Body of pancreas (tissue), 4 donors: ENCODE data around the gene LDLRAD4. TPM values are rescaled to one million over a fixed set of nuclear protein-coding genes. Genes with fewer than 3 reads are reported as not detected.

ENCODE experiments used
- ATAC-seq: fragments of 150-250 bp; one replicate; pipeline ENCODE4 v1.9.1; 2016
- DNase-seq, 4 donors: peaks; one replicate each; pipeline ENCODE4 v3.0.0-alpha.2; 2019
- H3K27ac ChIP-seq, 4 donors: fragments of 200-600 bp; sonication (generic); 1 replicate in 3 of 4; 2 replicates in 1 of 4; pipeline versions ENCODE4 v1.5.1 to v1.6.1; 2016 to 2019; ENCODE audit warnings: mild to moderate bottlenecking in 1 of 4, mixed read lengths in 1 of 4, moderate library complexity in 1 of 4
- H3K27me3 ChIP-seq, 2 donors: fragments of 200-600 bp; sonication (generic); one replicate each; pipeline ENCODE4 v1.6.0; 2016; ENCODE audit warnings: mild to moderate bottlenecking in 1 of 2
- H3K36me3 ChIP-seq, 2 donors: fragments of 200-600 bp; sonication (generic); replicated peaks in 1 of 2; 2 replicates each; pipeline ENCODE4 v1.5.1; 2016; ENCODE audit warnings: low read depth in 2 of 2; ENCODE audit not compliant: insufficient read depth in 1 of 2
- H3K4me1 ChIP-seq: fragments of 200-600 bp; sonication (generic); one replicate; pipeline ENCODE4 v1.6.0; 2016
- H3K4me3 ChIP-seq, 2 donors: fragments of 200-600 bp; sonication (generic); 1 replicate in 1 of 2; 2 replicates in 1 of 2; pipeline ENCODE4 v1.5.1; 2016 to 2019
- H3K9me3 ChIP-seq, 3 donors: fragments of 200-600 bp; sonication (generic); 1 replicate in 2 of 3; 2 replicates in 1 of 3; pipeline ENCODE4 v1.5.1; 2016
- POLR2A ChIP-seq, 3 donors: fragments of 450-650 bp; IDR thresholded peaks; one replicate each; pipeline ENCODE4 v1.6.1; 2016; ENCODE audit warnings: antibody characterized with exemption in 3 of 3, mild to moderate bottlenecking in 2 of 3
- WGBS, 2 donors: methylation state at CpG; one replicate each; pipeline ENCODE4 v1.1.5; 2017; 5-methylcytosine and 5-hydroxymethylcytosine counted together
- intact Hi-C: fragments of 100-400 bp; cut with DNase I; formaldehyde crosslinking; loops from one replicate; pipeline ENCODE4 v1.15.1; 2023
- total RNA-seq, 2 donors: library from RNA; depleted of rRNA; stranded (reverse); fragments of >200 nt; gene quantifications; one replicate each; pipeline ENCODE4 v1.1.0, GENCODE V29; 2016
- TF ChIP-seq, protein P1 (sequence below), 7 experiments: fragments of 450-650 bp in 4 of 7; fragments of 200-600 bp in 3 of 7; sonication (generic) in 3 of 7; IDR thresholded peaks; one replicate each; pipeline ENCODE4 v1.5.1; 2016 to 2019; ENCODE audit warnings: antibody characterized with exemption in 7 of 7

Gene LDLRAD4
- total RNA-seq, 2 donors from 2014 or later: 8.6 to 35.9 TPM

DNA sequence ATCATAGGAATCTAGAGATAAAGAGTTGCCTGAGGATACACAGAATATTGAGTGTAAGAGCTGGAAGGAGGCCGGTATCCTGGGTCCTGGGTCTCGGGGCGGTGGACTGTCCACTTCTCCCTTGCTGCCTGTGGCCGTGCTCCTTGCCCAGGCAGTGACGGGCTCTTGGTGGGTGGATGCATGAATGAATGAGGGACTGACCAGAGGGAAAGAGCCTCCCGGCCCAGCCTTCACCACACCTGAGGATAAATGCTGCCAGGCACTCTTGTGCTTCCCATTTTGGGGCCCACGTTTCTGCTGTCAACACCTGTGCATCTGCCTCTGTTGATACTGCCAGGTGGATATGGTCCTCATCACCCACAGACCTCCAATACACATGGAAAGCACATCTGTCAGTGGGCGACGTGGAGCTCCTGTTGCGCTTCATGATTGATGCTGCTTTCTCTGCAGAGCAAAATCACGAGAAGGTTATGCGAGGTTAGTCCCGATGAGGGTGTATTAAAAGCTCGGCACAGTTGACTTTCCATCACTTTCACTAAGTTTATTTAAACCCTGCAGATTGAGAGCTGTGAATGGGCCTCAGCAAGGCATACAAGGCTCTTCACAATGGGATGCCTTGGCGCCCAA lies 211.4 kb downstream of the LDLRAD4 start:
- H3K27me3 ChIP-seq: no peaks in the 10 kb centered on the region
- intact Hi-C loops: loop anchor here (10.0 kb wide), 1 partner anchor 55 kb away; no protein-coding TSS in a partner anchor
- no peaks in the 10 kb centered on the region for H3K36me3 ChIP-seq
- ATAC-seq (no peak), DNase-seq (no peak)
- no peaks in the 10 kb centered on the region for H3K4me1 ChIP-seq
- TF ChIP-seq, protein P1, sequence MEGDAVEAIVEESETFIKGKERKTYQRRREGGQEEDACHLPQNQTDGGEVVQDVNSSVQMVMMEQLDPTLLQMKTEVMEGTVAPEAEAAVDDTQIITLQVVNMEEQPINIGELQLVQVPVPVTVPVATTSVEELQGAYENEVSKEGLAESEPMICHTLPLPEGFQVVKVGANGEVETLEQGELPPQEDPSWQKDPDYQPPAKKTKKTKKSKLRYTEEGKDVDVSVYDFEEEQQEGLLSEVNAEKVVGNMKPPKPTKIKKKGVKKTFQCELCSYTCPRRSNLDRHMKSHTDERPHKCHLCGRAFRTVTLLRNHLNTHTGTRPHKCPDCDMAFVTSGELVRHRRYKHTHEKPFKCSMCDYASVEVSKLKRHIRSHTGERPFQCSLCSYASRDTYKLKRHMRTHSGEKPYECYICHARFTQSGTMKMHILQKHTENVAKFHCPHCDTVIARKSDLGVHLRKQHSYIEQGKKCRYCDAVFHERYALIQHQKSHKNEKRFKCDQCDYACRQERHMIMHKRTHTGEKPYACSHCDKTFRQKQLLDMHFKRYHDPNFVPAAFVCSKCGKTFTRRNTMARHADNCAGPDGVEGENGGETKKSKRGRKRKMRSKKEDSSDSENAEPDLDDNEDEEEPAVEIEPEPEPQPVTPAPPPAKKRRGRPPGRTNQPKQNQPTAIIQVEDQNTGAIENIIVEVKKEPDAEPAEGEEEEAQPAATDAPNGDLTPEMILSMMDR (IDR thresholded peaks at IDR 0.05): no peak
- no peak for TF ChIP-seq POLR2A (IDR thresholded peaks at IDR 0.05)
- no peaks in the 10 kb centered on the region for H3K9me3 ChIP-seq
- H3K27ac ChIP-seq: no peak overlapping the region
- no peak overlapping the region for H3K4me3 ChIP-seq
- 76 to 77% methylated on average over 14 to 15 of the region's 15 CpGs for WGBS, 2 donors

DNA sequence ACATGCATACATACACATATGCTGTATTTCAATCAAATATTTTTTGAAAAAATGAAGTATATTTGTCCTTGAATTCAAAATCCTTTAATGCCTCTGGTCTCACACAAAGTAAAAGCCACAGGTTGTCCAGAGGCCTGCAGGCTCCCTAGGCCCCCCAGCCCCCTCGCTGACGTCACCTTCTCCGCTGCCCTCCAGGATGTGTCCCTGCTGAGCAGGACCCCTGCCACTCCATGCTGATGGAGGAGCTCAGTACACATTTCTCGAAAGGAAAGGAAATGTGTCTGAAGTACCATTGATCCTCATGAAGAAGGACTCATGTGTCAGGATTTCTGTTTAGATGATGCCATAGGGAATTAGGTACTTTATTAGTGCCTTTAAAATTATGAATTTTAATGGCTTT lies 212.1 kb downstream of the LDLRAD4 start:
- ATAC-seq (no peak), DNase-seq (no peak)
- Histone ChIP-seq H3K4me3 (no peak overlapping the region), H3K4me1 (no peaks in the 10 kb centered on the region), H3K36me3 (no peaks in the 10 kb centered on the region), H3K9me3 (no peaks in the 10 kb centered on the region), H3K27me3 (no peaks in the 10 kb centered on the region), H3K27ac (no peak overlapping the region)
- intact Hi-C loops: no loop called here
- TF ChIP-seq, protein P1 (IDR thresholded peaks at IDR 0.05): no peak
- TF ChIP-seq POLR2A (IDR thresholded peaks at IDR 0.05): no peak
- WGBS, 2 donors: 90 to 93% methylated on average over 4 of the region's 4 CpGs

DNA sequence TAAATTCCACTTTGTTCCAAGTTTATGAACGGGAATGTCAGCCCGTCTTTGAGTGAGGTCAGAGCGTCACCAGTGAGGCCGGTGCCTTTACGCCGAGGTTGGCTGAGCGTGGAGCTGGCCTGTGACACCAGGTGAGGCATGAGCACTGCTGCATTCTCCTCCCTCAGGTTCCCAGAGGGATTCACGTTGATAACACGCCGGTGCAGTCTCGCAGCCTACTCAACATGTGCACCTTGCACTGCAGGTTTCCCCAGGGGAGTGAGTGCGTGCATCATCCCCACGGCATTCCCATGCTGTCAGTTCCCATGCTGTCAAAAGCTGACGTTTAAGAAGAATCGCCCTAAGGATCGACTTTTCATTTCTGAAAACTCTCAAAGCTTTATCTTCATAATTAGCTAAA lies 213.3 kb downstream of the LDLRAD4 start:
- no peaks in the 10 kb centered on the region for H3K27me3 ChIP-seq
- no peak overlapping the region for H3K27ac ChIP-seq
- ATAC-seq (no peak), DNase-seq (no peak)
- H3K4me1 ChIP-seq: no peaks in the 10 kb centered on the region
- WGBS, 2 donors: 82 to 87% methylated on average over 15 to 16 of the region's 16 CpGs
- TF ChIP-seq, protein P1 (IDR thresholded peaks at IDR 0.05): no peak
- no peak for TF ChIP-seq POLR2A (IDR thresholded peaks at IDR 0.05)
- no peaks in the 10 kb centered on the region for H3K9me3 ChIP-seq
- no peak overlapping the region for H3K4me3 ChIP-seq
- no peaks in the 10 kb centered on the region for H3K36me3 ChIP-seq
- intact Hi-C loops: no loop called here

DNA sequence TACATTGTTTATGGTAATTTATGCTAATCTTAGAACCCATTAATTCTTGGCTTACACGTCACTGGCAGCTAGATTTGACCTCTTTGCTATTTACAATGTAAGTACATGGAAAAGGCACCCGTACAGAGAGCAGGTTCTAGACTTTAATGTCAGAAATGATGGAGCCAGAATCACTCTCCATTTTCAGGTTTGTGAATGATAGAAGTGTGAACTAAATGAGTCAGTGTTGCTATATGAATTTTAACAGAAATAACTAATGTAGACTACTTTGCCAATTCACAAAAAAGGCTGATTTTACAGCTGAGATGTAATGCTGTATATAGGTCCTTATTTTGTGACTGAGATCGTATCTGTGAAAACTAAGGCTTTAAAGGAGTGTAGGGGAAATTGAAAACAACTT lies 214.6 kb downstream of the LDLRAD4 start:
- 77 to 81% methylated on average over 3 of the region's 3 CpGs for WGBS, 2 donors
- Histone ChIP-seq H3K9me3 (no peaks in the 10 kb centered on the region), H3K27me3 (no peaks in the 10 kb centered on the region), H3K27ac (no peak overlapping the region), H3K4me1 (no peaks in the 10 kb centered on the region), H3K36me3 (no peaks in the 10 kb centered on the region), H3K4me3 (no peak overlapping the region)
- DNase-seq: no peak
- TF ChIP-seq, protein P1 (IDR thresholded peaks at IDR 0.05): no peak
- no peak for TF ChIP-seq POLR2A (IDR thresholded peaks at IDR 0.05)
- intact Hi-C loops: no loop called here
- ATAC-seq: no peak

DNA sequence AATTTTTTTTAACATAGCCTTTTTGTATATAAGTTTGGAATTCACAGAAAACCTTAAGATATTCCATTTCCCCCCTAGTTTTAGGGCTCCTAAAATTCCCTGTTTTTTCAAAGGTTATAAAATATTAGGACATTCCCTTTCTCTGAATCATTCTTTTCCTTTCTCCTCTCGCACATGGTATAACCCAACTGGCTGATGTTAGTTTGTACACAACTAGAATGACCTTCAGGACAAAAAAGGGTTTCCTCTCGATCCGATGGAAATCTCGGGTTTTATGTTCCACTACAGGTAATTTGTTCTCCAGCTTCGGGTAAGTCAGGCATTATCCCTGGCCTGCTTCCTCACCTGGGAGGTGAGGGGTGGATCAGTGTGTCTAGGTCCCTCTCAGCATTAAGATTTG lies 215.1 kb downstream of the LDLRAD4 start:
- TF ChIP-seq, protein P1 (IDR thresholded peaks at IDR 0.05): no peak
- TF ChIP-seq POLR2A (IDR thresholded peaks at IDR 0.05): no peak
- WGBS, 2 donors: 78 to 84% methylated on average over 5 of the region's 5 CpGs
- H3K27me3 ChIP-seq: no peaks in the 10 kb centered on the region
- H3K4me1 ChIP-seq: no peaks in the 10 kb centered on the region
- H3K36me3 ChIP-seq: no peaks in the 10 kb centered on the region
- H3K9me3 ChIP-seq: no peaks in the 10 kb centered on the region
- no peak overlapping the region for H3K4me3 ChIP-seq
- ATAC-seq: no peak
- intact Hi-C loops: no loop called here
- no peak for DNase-seq
- no peak overlapping the region for H3K27ac ChIP-seq
